ENCODE results near the gene ADGRV1.

Gene ADGRV1

DNA sequence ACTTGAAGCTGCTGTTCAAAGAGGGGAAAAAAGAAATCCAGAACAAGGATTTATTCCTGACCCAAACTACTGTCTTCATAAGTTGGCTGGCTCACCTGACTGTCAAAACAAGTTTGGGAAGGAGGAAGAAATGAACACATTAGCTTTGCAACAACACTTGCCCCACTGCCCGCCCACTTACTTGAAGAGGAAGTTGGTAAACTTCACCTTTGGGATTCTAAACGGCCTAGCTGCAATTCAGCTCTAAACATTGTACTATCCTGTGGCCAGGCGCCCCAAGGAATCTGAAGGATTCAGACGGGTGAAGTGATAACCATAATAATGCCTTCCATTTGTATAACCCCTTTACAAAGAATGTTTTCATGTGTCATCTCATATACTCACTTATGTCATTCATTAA lies 625.1 kb downstream of the ADGRV1 start:
- Histone ChIP-seq H3K36me3 (ENCODE audit: control insufficient read depth, low read length) (no peaks in the 10 kb centered on the region), H3K4me3 (ENCODE audit: low read length) (no peak overlapping the region), H4K20me1 (ENCODE audit: control insufficient read depth, insufficient read depth, low read depth, low read length) (no peaks in the 10 kb centered on the region), H3K9me2 (replicated peaks; ENCODE audit: control insufficient read depth, low read length) (no peaks in the 10 kb centered on the region), H3K9me3 (ENCODE audit: control insufficient read depth, insufficient read depth, low read length) (no peaks in the 10 kb centered on the region), H3K4me1 (ENCODE audit: control insufficient read depth, low read length) (no peaks in the 10 kb centered on the region), H3K27me3 (ENCODE audit: control insufficient read depth, low read length) (peaks cover under 1% of the 10 kb centered on the region; the same call in 1 of the 2 replicates), H3F3A (ENCODE audit: control insufficient read depth, insufficient read depth) (no peaks in the 10 kb centered on the region), H3K4me2 (ENCODE audit: low read length) (no peak overlapping the region), H3K79me2 (ENCODE audit: control insufficient read depth, low read length) (no peaks in the 10 kb centered on the region), H3K27ac (ENCODE audit: low read depth, low read length) (no peak overlapping the region)
- no peak for TF ChIP-seq EZH2phosphoT487 (IDR thresholded peaks at IDR 0.05; ENCODE audit: borderline replicate concordance, low read length)
- TF ChIP-seq, protein P1, sequence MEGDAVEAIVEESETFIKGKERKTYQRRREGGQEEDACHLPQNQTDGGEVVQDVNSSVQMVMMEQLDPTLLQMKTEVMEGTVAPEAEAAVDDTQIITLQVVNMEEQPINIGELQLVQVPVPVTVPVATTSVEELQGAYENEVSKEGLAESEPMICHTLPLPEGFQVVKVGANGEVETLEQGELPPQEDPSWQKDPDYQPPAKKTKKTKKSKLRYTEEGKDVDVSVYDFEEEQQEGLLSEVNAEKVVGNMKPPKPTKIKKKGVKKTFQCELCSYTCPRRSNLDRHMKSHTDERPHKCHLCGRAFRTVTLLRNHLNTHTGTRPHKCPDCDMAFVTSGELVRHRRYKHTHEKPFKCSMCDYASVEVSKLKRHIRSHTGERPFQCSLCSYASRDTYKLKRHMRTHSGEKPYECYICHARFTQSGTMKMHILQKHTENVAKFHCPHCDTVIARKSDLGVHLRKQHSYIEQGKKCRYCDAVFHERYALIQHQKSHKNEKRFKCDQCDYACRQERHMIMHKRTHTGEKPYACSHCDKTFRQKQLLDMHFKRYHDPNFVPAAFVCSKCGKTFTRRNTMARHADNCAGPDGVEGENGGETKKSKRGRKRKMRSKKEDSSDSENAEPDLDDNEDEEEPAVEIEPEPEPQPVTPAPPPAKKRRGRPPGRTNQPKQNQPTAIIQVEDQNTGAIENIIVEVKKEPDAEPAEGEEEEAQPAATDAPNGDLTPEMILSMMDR (IDR thresholded peaks at IDR 0.05; ENCODE audit: low read depth, low read length, poor library complexity, severe bottlenecking), result no peak

DNA sequence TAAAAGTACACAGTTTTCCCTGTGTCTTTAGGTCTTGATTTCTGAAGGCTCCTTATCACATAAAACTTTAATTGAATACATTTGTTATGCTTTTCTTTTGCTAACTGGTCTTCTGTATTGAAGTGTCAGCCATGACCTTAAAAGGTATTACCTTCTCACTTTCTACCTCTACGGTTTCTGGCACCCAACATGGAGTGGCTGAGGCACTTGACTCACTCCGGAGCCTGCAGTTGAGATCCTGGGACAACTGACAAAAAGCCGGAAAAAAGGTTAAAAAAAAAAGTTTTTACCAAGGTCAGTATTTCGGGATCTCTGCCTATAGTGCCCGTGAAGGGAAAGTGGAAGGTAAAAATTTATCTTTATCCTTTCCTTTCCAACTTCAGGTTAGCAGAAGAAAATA lies 627.5 kb downstream of the ADGRV1 start:
- H3K9me3 ChIP-seq (ENCODE audit: control insufficient read depth, insufficient read depth, low read length), result no peaks in the 10 kb centered on the region
- H3F3A ChIP-seq (ENCODE audit: control insufficient read depth, insufficient read depth), result no peaks in the 10 kb centered on the region
- no peaks in the 10 kb centered on the region for H3K79me2 ChIP-seq (ENCODE audit: control insufficient read depth, low read length)
- no peaks in the 10 kb centered on the region for H3K9me2 ChIP-seq (replicated peaks; ENCODE audit: control insufficient read depth, low read length)
- no peak overlapping the region for H3K27ac ChIP-seq (ENCODE audit: low read depth, low read length)
- H3K4me2 ChIP-seq (ENCODE audit: low read length), result no peak overlapping the region
- TF ChIP-seq EZH2phosphoT487 (IDR thresholded peaks at IDR 0.05; ENCODE audit: borderline replicate concordance, low read length), result no peak
- TF ChIP-seq, protein P1 (IDR thresholded peaks at IDR 0.05; ENCODE audit: low read depth, low read length, poor library complexity, severe bottlenecking), result no peak
- no peaks in the 10 kb centered on the region for H4K20me1 ChIP-seq (ENCODE audit: control insufficient read depth, insufficient read depth, low read depth, low read length)
- no peaks in the 10 kb centered on the region for H3K4me1 ChIP-seq (ENCODE audit: control insufficient read depth, low read length)
- peaks cover 11% of the 10 kb centered on the region for H3K27me3 ChIP-seq (ENCODE audit: control insufficient read depth, low read length)
- H3K36me3 ChIP-seq (ENCODE audit: control insufficient read depth, low read length), result no peaks in the 10 kb centered on the region
- H3K4me3 ChIP-seq (ENCODE audit: low read length), result no peak overlapping the region

GRCh38 chr5:91187032-91187431 lies 628.4 kb downstream of the ADGRV1 start:
- Histone ChIP-seq H3K27me3 (ENCODE audit: control insufficient read depth, low read length) (peaks cover 15% of the 10 kb centered on the region), H3K4me1 (ENCODE audit: control insufficient read depth, low read length) (no peaks in the 10 kb centered on the region), H3K79me2 (ENCODE audit: control insufficient read depth, low read length) (no peaks in the 10 kb centered on the region), H3F3A (ENCODE audit: control insufficient read depth, insufficient read depth) (no peaks in the 10 kb centered on the region), H3K9me2 (replicated peaks; ENCODE audit: control insufficient read depth, low read length) (no peaks in the 10 kb centered on the region), H3K4me3 (ENCODE audit: low read length) (no peak overlapping the region), H3K4me2 (ENCODE audit: low read length) (no peak overlapping the region), H3K27ac (ENCODE audit: low read depth, low read length) (no peak overlapping the region), H4K20me1 (ENCODE audit: control insufficient read depth, insufficient read depth, low read depth, low read length) (no peaks in the 10 kb centered on the region), H3K36me3 (ENCODE audit: control insufficient read depth, low read length) (no peaks in the 10 kb centered on the region), H3K9me3 (ENCODE audit: control insufficient read depth, insufficient read depth, low read length) (no peaks in the 10 kb centered on the region)
- TF ChIP-seq, protein P1 (IDR thresholded peaks at IDR 0.05; ENCODE audit: low read depth, low read length, poor library complexity, severe bottlenecking), result no peak
- no peak for TF ChIP-seq EZH2phosphoT487 (IDR thresholded peaks at IDR 0.05; ENCODE audit: borderline replicate concordance, low read length)

DNA sequence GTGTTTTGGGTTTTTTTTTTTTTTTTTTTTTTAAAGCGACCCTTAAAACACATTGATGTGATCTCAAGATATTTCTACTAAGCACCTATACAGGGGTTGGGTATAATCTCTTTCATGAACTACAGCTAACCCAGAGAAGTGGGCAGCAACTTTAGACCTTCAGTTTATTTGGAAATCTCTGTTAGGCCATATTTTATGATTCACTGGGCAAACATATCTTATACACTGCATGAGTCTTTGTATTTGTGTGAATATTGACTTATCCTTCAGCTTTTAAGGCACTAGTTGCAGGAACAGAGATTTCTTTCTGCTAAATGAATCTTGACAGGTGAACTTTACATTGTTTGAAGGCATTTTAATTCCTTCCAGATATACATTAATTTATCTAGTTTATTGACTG lies 630.2 kb downstream of the ADGRV1 start:
- Histone ChIP-seq H3K27me3 (ENCODE audit: control insufficient read depth, low read length) (peaks cover 15% of the 10 kb centered on the region), H3K4me2 (ENCODE audit: low read length) (no peak overlapping the region), H4K20me1 (ENCODE audit: control insufficient read depth, insufficient read depth, low read depth, low read length) (no peaks in the 10 kb centered on the region), H3K79me2 (ENCODE audit: control insufficient read depth, low read length) (no peaks in the 10 kb centered on the region), H3K9me3 (ENCODE audit: control insufficient read depth, insufficient read depth, low read length) (no peaks in the 10 kb centered on the region), H3K4me1 (ENCODE audit: control insufficient read depth, low read length) (no peaks in the 10 kb centered on the region), H3K4me3 (ENCODE audit: low read length) (no peak overlapping the region), H3F3A (ENCODE audit: control insufficient read depth, insufficient read depth) (no peaks in the 10 kb centered on the region), H3K9me2 (replicated peaks; ENCODE audit: control insufficient read depth, low read length) (no peaks in the 10 kb centered on the region), H3K27ac (ENCODE audit: low read depth, low read length) (no peak overlapping the region), H3K36me3 (ENCODE audit: control insufficient read depth, low read length) (no peaks in the 10 kb centered on the region)
- no peak for TF ChIP-seq EZH2phosphoT487 (IDR thresholded peaks at IDR 0.05; ENCODE audit: borderline replicate concordance, low read length)
- TF ChIP-seq, protein P1 (IDR thresholded peaks at IDR 0.05; ENCODE audit: low read depth, low read length, poor library complexity, severe bottlenecking), result no peak

Data from DOHH2 (cell line).